Left renal pelvis (tissue), 4 donors: ENCODE results near the gene KCNIP1. TPM values are rescaled to one million over a fixed set of nuclear protein-coding genes. Genes with fewer than 3 reads are reported as not detected.

Experiments
- DNase-seq, 4 donors: peaks; one replicate each; pipeline ENCODE4 v3.0.0-alpha.2; 2013; ENCODE audit warnings: low read depth in 4 of 4, low spot score in 3 of 4
- polyA plus RNA-seq, 4 donors: library from polyadenylated mRNA; unstranded; fragments of 120-200 nt; gene quantifications; one replicate each; pipeline ENCODE4 v1.2.1, GENCODE V29; 2013; ENCODE audit not compliant: insufficient read length in 4 of 4

The KCNIP1 gene
- polyA plus RNA-seq, 4 donors = 9.7 to 13.7 (median 10.5) TPM

GRCh38 chr5:170504616-170505266 lies 921 bp downstream of the KCNIP1 start:
- no peak for DNase-seq

- DNase-seq = no peak
Observed at GRCh38 chr5:170508036-170508435, 4.2 kb downstream of the KCNIP1 start.

GRCh38 chr5:170508660-170509347 lies 5.0 kb downstream of the KCNIP1 start:
- DNase-seq = no peak

GRCh38 chr5:170509348-170509660 lies 5.5 kb downstream of the KCNIP1 start:
- DNase-seq = no peak

DNA sequence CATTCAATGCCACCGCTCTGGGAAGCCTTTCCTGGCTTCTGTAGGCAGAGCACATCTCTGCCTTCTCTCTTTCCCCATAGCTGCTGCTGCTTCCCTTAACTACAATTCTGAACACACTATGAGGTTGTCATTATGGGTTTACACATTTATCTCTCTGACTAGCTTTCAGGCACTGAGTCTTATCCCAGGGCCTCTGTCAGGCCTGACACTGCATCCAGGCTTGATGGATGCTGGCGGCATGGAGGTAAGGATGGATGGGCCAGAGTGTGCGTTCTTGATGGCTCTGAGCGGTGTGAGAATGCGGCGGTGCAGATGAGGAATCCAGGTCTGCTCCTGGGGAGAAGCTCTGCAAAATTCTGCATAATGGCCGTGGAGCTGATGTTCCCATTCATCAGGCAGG lies 6.3 kb downstream of the KCNIP1 start:
- no peak for DNase-seq

- DNase-seq = no peak
Observed at GRCh38 chr5:170510559-170510958, 6.7 kb downstream of the KCNIP1 start.

GRCh38 chr5:170511551-170512258 lies 7.9 kb downstream of the KCNIP1 start:
- no peak for DNase-seq

DNA sequence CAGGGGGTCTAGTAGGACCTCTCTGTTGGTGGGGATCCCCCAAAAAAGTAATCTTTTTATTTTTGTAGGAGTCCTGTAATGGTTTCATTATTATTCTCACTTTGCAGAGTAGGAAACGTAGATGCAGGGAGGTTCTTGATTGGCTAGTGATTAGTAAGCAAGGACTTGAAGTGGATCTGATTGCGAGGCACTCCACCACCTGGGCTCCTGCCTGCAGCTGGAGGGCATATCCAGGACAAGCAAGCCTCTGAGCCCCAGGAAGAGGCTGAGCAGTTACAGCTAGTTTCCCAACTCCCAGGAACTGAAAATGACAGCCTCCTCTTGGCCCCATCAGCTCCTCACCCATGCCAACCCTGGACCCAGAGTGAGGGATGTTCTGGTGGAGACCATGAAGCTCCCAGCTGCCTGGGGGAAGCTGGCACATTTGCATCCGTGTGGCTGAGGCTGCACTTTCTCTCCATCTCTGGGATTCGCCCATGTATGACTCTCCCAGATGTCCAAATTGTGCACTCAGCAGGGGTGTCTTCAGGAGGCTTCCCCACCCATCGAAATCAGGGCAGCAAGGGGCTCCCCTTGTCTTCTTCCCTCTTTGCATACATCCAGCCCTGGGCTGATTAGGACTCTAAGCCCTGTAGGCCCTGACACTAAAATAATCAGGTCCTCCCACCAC lies 10.2 kb downstream of the KCNIP1 start:
- DNase-seq = no peak

- DNase-seq = no peak
Observed at GRCh38 chr5:170517411-170517810, 13.6 kb downstream of the KCNIP1 start.

DNA sequence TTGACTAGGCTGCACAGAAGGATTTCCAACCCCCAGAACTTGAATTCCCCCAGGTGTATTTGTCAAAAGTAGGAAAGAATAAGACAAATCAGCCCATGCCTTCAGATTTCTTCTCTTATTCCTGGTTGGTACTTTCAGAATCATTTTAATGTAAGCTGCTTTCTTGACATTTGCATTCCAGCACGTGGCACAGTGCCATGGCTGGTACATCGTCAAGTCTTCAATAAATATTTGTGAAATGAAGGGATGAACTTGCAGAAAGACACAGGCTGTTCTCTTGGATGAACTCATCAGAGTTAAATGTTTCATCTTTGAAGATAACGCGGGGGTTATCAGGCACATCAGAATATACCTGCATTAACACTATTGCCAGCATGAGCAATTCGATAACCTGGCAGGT lies 14.5 kb downstream of the KCNIP1 start:
- no peak for DNase-seq

DNA sequence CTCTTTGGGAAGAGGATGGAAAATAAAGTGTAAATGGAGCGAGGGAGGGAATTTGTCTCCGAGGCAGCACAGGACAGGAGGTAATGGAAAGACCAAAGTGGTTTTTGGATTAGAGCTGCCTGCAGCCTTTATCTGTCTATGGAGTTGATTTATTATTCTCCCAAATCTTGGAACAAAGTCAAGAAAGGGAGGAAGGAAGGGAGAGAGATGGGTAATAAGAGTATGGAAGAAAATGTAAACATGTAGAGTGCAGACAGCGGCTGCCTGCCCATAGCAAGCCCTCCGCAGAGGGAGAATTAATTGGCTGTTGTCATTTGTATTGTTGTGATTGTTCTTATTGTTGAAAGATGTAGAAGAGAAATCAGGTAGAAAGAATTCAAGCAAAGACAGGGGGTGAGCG lies 15.7 kb downstream of the KCNIP1 start:
- DNase-seq = no peak

DNA sequence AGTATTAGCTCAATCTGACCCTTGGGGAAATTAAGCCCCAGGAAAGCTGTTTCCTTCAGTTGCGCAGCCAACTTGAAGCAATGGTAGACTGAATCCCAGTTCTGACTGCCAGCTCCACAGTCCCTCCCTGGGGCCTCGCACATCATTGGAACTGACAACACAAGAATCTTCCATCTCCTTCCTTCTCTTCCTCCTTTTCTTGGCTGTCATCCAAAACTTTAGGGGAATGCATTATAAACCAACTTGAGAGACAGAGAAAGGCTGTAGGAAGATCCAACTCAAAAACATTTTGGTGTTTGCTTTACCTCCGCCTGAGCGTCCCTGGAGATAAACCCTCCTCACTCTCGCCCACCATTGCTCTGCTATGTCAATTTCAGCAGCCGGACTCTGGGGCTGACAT lies 16.6 kb downstream of the KCNIP1 start:
- DNase-seq = no peak

DNA sequence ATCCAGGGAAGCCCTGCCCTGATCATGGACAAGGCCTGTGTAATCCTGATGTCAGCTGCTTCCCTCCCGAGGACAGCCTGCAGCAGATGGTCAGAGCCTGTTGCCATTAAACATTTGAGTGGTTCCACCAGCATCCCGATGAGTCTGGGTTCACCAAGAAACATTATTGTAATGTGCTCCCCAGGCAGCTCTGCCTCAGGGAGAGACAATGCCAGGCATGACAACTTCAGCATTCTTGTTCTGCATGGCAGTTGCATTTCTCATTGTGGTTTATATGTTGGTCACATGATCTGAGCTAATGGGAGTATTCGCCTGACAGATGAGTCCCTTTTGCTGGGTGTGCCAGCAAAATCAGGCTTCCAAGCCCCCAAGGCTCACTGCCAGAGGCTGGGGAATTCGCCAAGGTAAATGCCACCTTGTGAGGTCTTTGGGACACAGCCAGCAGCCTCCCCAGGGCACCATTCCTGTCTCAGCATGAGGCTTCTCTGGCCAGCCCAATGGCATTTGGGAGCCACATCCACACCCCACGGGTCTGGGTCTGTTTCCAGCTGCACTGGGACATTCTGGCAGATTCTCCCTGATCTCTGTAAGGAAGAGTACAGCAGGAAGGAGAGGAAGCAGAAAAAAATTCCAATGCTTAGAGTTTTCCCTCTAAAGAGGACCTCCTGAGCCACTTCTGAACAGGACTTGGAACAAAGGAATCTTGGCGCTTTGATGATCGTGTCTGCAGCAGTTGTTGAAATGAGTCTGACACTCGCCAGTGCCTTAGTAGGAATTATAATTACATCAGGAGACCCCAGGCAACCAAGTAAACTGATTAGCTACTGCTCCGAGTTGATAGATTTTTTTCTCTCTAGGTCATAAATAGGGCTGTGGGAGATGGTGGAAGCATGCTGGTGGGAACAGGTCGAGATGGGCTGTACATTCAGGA lies 18.7 kb downstream of the KCNIP1 start:
- DNase-seq = no peak

- no peak for DNase-seq
Observed at GRCh38 chr5:170523142-170523551, 19.3 kb downstream of the KCNIP1 start.

DNA sequence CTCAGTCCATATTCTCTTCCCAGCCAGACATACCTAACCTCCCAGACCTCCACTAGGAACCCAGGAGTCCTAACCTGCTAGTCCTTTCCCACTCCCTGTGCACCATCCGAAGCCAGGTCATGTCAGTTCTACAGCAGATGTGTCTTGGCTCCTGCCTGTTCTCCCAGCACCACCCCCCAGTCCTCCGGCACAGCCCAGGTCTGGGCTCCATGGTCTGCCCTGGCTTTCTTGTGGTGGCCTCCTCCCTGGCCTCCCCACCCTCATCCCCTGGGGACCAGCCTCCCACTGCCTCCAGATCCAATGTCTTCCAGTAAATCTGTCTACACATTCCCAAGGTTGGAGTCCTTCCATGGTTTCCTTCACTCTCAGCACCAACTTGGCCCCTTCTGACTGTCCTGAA lies 20.0 kb downstream of the KCNIP1 start:
- DNase-seq = no peak

DNA sequence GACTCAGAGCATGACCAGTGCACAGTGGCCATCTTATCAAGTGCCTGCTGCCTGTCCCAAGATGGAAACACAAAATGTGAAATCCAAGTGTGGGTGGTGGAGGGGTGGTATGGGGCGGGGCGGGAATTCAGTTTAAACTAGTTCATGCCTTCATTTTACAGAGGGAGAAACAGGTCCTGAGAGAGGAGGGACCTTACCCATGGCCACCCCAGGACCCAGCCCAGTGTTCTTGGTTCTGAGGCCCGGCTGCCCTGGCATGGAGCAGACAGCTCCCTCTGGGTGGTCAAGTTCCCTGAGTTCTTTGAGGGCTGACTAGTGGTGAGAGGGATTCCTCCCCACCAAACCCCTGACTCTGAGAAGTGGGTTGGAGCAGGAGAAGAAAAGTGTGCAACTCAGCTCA lies 20.8 kb downstream of the KCNIP1 start:
- DNase-seq = no peak

DNA sequence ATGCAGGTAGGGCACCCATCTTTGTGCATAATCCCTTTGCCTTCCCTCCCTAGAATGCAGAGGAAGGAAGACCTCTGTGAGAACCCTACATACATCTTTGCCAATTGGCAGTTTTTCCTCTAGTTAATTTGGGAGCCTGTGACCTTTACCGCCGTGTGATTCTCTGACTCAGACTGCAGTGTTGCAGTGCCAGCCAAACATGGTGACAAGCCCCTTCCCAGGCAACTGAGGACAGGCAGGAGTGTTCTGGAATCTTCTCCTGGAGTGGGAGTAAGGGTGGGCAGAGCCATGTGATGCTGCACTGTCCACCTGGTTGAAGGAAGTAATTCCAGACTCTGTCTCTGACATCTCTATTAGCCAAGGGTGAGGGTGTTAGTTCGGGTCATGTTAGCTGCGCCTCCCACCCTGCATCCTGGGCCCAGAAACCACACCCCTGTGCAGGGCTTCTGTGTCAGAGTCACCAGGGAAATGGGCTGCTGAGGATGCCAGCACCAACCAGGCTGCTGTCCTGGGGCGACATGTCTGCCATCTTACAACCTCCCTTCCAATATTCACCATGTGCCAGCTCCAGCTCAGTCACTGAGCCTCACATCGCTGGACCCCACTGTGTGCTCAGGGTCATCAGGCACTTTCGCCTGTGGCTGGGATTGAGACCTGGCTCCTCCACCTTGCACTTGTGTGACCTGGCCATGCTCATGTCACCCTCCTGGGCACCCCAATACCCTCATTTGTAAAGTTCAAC lies 21.8 kb downstream of the KCNIP1 start:
- DNase-seq = no peak

DNA sequence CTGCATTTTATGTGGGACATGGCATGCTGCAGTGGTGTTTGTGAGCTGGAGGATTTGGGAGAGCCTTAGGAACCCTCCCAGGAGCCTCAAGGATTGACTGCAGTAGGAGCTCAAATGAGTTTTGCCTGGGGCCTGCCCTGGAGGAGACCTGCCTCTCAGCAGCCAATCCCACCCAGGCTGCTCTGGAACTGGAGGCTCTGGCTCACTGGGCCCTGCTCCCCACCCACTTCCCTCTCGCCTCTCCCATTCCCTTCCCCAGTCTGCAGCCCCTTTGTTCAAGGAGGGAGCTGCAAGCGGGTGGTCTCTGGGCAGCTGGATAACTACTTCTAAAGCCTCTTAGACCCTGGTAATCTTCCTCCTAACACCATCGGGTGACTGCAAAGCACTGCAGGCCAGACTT lies 24.2 kb downstream of the KCNIP1 start:
- DNase-seq = no peak

- no peak for DNase-seq
Observed at GRCh38 chr5:170528976-170529375, 25.2 kb downstream of the KCNIP1 start.

- DNase-seq = no peak
Observed at GRCh38 chr5:170532935-170533334, 29.1 kb downstream of the KCNIP1 start.
